K562 (cell line): ENCODE measurements around the gene HDHD3. TPM values are rescaled to one million over a fixed set of nuclear protein-coding genes. Genes with fewer than 3 reads are reported as not detected.

Experiments used
- DIDO1 ChIP-seq: fragments of 450-650 bp; IDR thresholded peaks from 2 replicates; pipeline ENCODE4 v1.6.1; 2016; ENCODE audit warnings: low read depth, missing biosample characterization, missing genetic modification characterization
- FOXP4 ChIP-seq: sonication (generic); formaldehyde crosslinking; IDR thresholded peaks from 2 replicates; pipeline ENCODE4 v1.8.0; 2022; ENCODE audit warnings: mild to moderate bottlenecking, missing genetic modification reagents, borderline replicate concordance
- HNRNPUL1 ChIP-seq: fragments of 200-400 bp; formaldehyde crosslinking; IDR thresholded peaks from 2 replicates; pipeline ENCODE4 v1.6.1; 2017; ENCODE audit warnings: low read length
- MCM2 ChIP-seq: fragments of 450-650 bp; IDR thresholded peaks from 2 replicates; pipeline ENCODE4 v1.6.1; 2017; ENCODE audit warnings: low read depth, mild to moderate bottlenecking
- MGA ChIP-seq: fragments of 450-650 bp; IDR thresholded peaks from 2 replicates; pipeline ENCODE4 v1.6.1; 2016; ENCODE audit warnings: mild to moderate bottlenecking, moderate library complexity
- SREBF1 ChIP-seq: fragments of 150-350 bp; IDR thresholded peaks from 2 replicates; pipeline ENCODE4 v1.6.1; 2014; ENCODE audit warnings: antibody characterized with exemption, low read depth, low read length, borderline replicate concordance
- ZHX1 ChIP-seq: fragments of 150-350 bp; conservative IDR thresholded peaks from 2 replicates; pipeline ENCODE4 v1.6.1; 2014; ENCODE audit warnings: low read length
- ZKSCAN1 ChIP-seq: fragments of 150-350 bp; IDR thresholded peaks from 2 replicates; pipeline ENCODE4 v1.6.1; 2016; ENCODE audit warnings: low read depth, low read length
- ZNF589 ChIP-seq: fragments of 200-800 bp; sonication (Bioruptor generic); IDR thresholded peaks from 2 replicates; pipeline ENCODE4 v1.6.1; 2016; ENCODE audit warnings: low read depth, missing genetic modification characterization, missing compliant biosample characterization
- polyA plus RNA-seq, 8 experiments: library from polyadenylated mRNA; depleted of rRNA in 4 of 8; stranded (reverse) in 5 of 8; unstranded in 3 of 8; fragments of >200 nt; fragmentation: Nextera tagmentation in 2 of 8; fragmentation: Illumina TruSeq in 1 of 8; extraction: Ambion mirVana in 2 of 8; extraction: Trizol in 1 of 8; gene quantifications; 2 replicates each; pipeline versions ENCODE4 v1.2.1 to v1.2.3, GENCODE V29; 2011 to 2014; ENCODE audit warnings: inconsistent platforms in 1 of 8, missing spikeins in 1 of 8
- total RNA-seq, 7 experiments: library from RNA; depleted of rRNA in 6 of 7; stranded (reverse); fragments of >200 nt in 6 of 7; fragmentation: Illumina TruSeq in 2 of 7; extraction: Trizol in 2 of 7; gene quantifications; 2 replicates each; pipeline versions ENCODE4 v1.2.1 to v1.2.3, GENCODE V29; 2011 to 2021; ENCODE audit warnings: low replicate concordance in 1 of 7
- TF ChIP-seq, protein P1 (sequence below): fragments of 250-450 bp; sonication (Bioruptor Pico); IDR thresholded peaks from 2 replicates; pipeline ENCODE4 v1.5.0; 2021

Gene HDHD3
- total and polyA plus RNA-seq, 9 of the 15 experiments (the other 6 are each of a cell fraction or from before 2014, with no cell fraction given): 1.1 to 19.1 (median 10.9) TPM

GRCh38 chr9:113340011-113340699 is 36.6 kb downstream of the HDHD3 start, which contains the start of gene WDR31 (continued):
- no peak for TF ChIP-seq HNRNPUL1
- 0 out of 2 replicates have a peak, but pooled peaks have one; percentile 49 for TF ChIP-seq ZHX1
- TF ChIP-seq FOXP4 (CRISPR knock-in tag): no peak
- TF ChIP-seq ZKSCAN1: peak; percentile 81; the same call in 1 of the 2 replicates
- TF ChIP-seq, protein P1, sequence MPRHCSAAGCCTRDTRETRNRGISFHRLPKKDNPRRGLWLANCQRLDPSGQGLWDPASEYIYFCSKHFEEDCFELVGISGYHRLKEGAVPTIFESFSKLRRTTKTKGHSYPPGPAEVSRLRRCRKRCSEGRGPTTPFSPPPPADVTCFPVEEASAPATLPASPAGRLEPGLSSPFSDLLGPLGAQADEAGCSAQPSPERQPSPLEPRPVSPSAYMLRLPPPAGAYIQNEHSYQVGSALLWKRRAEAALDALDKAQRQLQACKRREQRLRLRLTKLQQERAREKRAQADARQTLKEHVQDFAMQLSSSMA: no peak
- TF ChIP-seq DIDO1 (tag): peak; percentile 92
- peak; percentile 51; the same call in 1 of the 2 replicates for TF ChIP-seq ZNF589 (CRISPR knock-in tag)
- TF ChIP-seq MGA: peak; percentile 64
- TF ChIP-seq MCM2: no peak
- 0 out of 2 replicates have a peak, but pooled peaks have one; percentile 42 for TF ChIP-seq SREBF1
